ENCODE results near the gene HBG1. TPM values are rescaled to one million over a fixed set of nuclear protein-coding genes. Genes with fewer than 3 reads are reported as not detected.

The HBG1 gene
- total RNA-seq, 2 donors from 2014 or later: not detected

Other genes starting within 250 kb of the HBG1 start
- not detected for gene OR52J3, start 203.3 kb downstream of the HBG1 start, total RNA-seq
- not detected for gene OR52E2, start 190.2 kb downstream of the HBG1 start, total RNA-seq
- not detected for gene OR52E1, start 180.3 kb downstream of the HBG1 start, total RNA-seq
- not detected for gene OR52A5, start 111.5 kb downstream of the HBG1 start, total RNA-seq
- not detected for gene OR52A1, start 95.1 kb downstream of the HBG1 start, total RNA-seq
- not detected for gene OR51V1, start 49.2 kb downstream of the HBG1 start, total RNA-seq
- 10 to 100 TPM in 1 of 2 donors, 1 to 10 TPM in 1; 9.3 to 25.8 TPM for gene HBB, start 22.8 kb downstream of the HBG1 start, total RNA-seq
- gene HBD, start 15.4 kb downstream of the HBG1 start, total RNA-seq: not detected
- gene HBG2, start 4.9 kb upstream of the HBG1 start, total RNA-seq: not detected
- gene HBE1, start 20.1 kb upstream of the HBG1 start, total RNA-seq: not detected
- not detected for gene OR51B4, start 52.1 kb upstream of the HBG1 start, total RNA-seq
- not detected for gene OR51B2, start 74.4 kb upstream of the HBG1 start, total RNA-seq
- not detected for gene OR51B5, start 93.7 kb upstream of the HBG1 start, total RNA-seq
- not detected for gene OR51B6, start 101.7 kb upstream of the HBG1 start, total RNA-seq
- gene OR51M1, start 134.0 kb upstream of the HBG1 start, total RNA-seq: not detected
- gene OR51Q1, start 172.3 kb upstream of the HBG1 start, total RNA-seq: not detected
- gene OR51I1, start 191.7 kb upstream of the HBG1 start, total RNA-seq: not detected
- gene OR51I2, start 199.5 kb upstream of the HBG1 start, total RNA-seq: not detected
- gene OR52D1, start 238.8 kb upstream of the HBG1 start, total RNA-seq: not detected

Data from left colon (tissue), 2 donors.